ENCODE measurements around the gene ARPC1B.
A peak's percentile ranks its signal among the peaks of the same experiment; 100 is the strongest.
"Not testable (repeated sequence)": the region's sequence is repeated elsewhere in the genome, so short reads cannot be mapped to it uniquely, and the experiment has no call there.

Gene ARPC1B

GRCh38 chr7:99368750-99369389, 5.7 kb upstream of the ARPC1B start:
- DNase-seq (ENCODE audit: low spot score), result no peak

- no peak for DNase-seq (ENCODE audit: low spot score)
Measured at GRCh38 chr7:99369767-99370391, 4.7 kb upstream of the ARPC1B start.

GRCh38 chr7:99371376-99371920, 3.1 kb upstream of the ARPC1B start:
- DNase-seq (ENCODE audit: low spot score), result no peak

GRCh38 chr7:99372275-99373090, 2.0 kb upstream of the ARPC1B start:
- DNase-seq (ENCODE audit: low spot score), result no peak

- no peak for DNase-seq (ENCODE audit: low spot score)
Measured at GRCh38 chr7:99373091-99374066, 1.2 kb upstream of the ARPC1B start.

GRCh38 chr7:99375070-99375807, 709 bp downstream of the ARPC1B start:
- DNase-seq (ENCODE audit: low spot score), result peak; percentile 63

- DNase-seq (ENCODE audit: low spot score), result peak; percentile 78
Measured at GRCh38 chr7:99379043-99379577, 4.6 kb downstream of the ARPC1B start.

GRCh38 chr7:99379693-99380031, 5.1 kb downstream of the ARPC1B start:
- not testable (repeated sequence) for DNase-seq (ENCODE audit: low spot score)

- DNase-seq (ENCODE audit: low spot score), result peak; percentile 49
Measured at GRCh38 chr7:99380032-99380822, 5.7 kb downstream of the ARPC1B start.

- DNase-seq (ENCODE audit: low spot score), result peak; percentile 94
Measured at GRCh38 chr7:99380823-99381663, 6.5 kb downstream of the ARPC1B start.

GRCh38 chr7:99381664-99382075, 7.1 kb downstream of the ARPC1B start:
- DNase-seq (ENCODE audit: low spot score), result no peak

GRCh38 chr7:99383203-99383602, 8.7 kb downstream of the ARPC1B start:
- DNase-seq (ENCODE audit: low spot score), result no peak

- no peak for DNase-seq (ENCODE audit: low spot score)
Measured at GRCh38 chr7:99383791-99384370, 9.4 kb downstream of the ARPC1B start.

GRCh38 chr7:99384523-99384922, 10.0 kb downstream of the ARPC1B start:
- DNase-seq (ENCODE audit: low spot score), result no peak

- DNase-seq (ENCODE audit: low spot score), result no peak
Measured at GRCh38 chr7:99385564-99385963, 11.0 kb downstream of the ARPC1B start.

GRCh38 chr7:99386584-99387238, 12.2 kb downstream of the ARPC1B start:
- DNase-seq (ENCODE audit: low spot score), result peak; percentile 54

GRCh38 chr7:99387239-99387635, 12.7 kb downstream of the ARPC1B start:
- DNase-seq (ENCODE audit: low spot score), result not testable (repeated sequence)

- no peak for DNase-seq (ENCODE audit: low spot score)
Measured at GRCh38 chr7:99387912-99388311, 13.4 kb downstream of the ARPC1B start.

All from CD4-positive, alpha-beta T cell treated with Interleukin-2 at 100 ng/mL for 4 hours (primary cell).